T-helper 17 cell (primary cell): ENCODE results near the gene SPATA6L. TPM values are rescaled to one million over a fixed set of nuclear protein-coding genes. Genes with fewer than 3 reads are reported as not detected.

Experiments
- ATAC-seq: fragments of 150-1000 bp; cut with Tn5 transposase; 2 replicates; pipeline ENCODE4 v1.10.0; 2021; ENCODE audit warnings: mild to moderate bottlenecking, moderate library complexity
- DNase-seq, 3 donors: peaks; one replicate each; pipeline versions ENCODE4 v3.0.0 to v3.0.0-alpha.2; 2020 to 2021
- H3K9me3 ChIP-seq: one replicate; pipeline ENCODE4 v1.7.0; 2013; ENCODE audit warnings: low read length, mild to moderate bottlenecking; ENCODE audit not compliant: control insufficient read depth, poor library complexity, severe bottlenecking
- H3K27ac Mint-ChIP-seq: one replicate; pipeline ENCODE4 v1.8.0; 2022; ENCODE audit warnings: mild to moderate bottlenecking, moderate library complexity, mixed read lengths
- H3K27me3 Mint-ChIP-seq: one replicate; pipeline ENCODE4 v1.8.0; 2022; ENCODE audit warnings: mixed read lengths
- H3K36me3 Mint-ChIP-seq: one replicate; pipeline ENCODE4 v1.8.0; 2022; ENCODE audit warnings: low read depth, mixed read lengths
- H3K4me1 Mint-ChIP-seq: one replicate; pipeline ENCODE4 v1.8.0; 2022; ENCODE audit warnings: mild to moderate bottlenecking, mixed read lengths
- H3K4me3 Mint-ChIP-seq: one replicate; pipeline ENCODE4 v1.8.0; 2022; ENCODE audit warnings: mild to moderate bottlenecking, moderate library complexity, mixed read lengths
- total RNA-seq, 4 donors: library from RNA in 2 of 4; stranded (reverse) in 2 of 4; gene quantifications; one replicate each; pipeline ENCODE4 v1.2.3 and lab custom pipeline; 2022 to 2026

SPATA6L gene
- total RNA-seq, 2 donors from 2014 or later: 5.7 to 9.2 TPM

DNA sequence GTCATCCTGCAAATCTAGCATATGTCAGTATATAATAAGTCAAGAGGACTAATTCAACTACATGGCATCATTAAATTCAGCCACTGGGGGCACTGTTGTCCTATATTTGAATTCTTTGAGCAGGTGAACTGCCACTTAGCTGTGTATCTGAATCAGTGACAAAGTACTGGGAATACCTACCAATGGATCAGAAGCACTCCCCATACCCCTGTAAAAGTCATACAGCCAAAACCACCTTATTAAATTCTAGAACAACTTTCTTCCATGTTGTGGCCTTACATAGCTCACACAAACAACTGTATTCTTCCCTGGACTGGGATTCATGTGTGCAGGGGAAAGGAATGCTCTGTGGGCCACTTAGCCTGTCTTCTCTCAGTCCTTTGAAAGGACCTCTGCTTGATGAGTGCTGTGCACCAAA, 61.6 kb downstream of the SPATA6L start:
- DNase-seq (peak; percentile 16 to 58 (median 26)), ATAC-seq (peak; percentile 79)
- H3K4me3 Mint-ChIP-seq: no peak overlapping the region
- H3K9me3 ChIP-seq: no peaks in the 10 kb centered on the region
- H3K27ac Mint-ChIP-seq: peak overlapping the region; percentile 19
- H3K36me3 Mint-ChIP-seq: peaks cover 2% of the 10 kb centered on the region
- peaks cover 22% of the 10 kb centered on the region for H3K4me1 Mint-ChIP-seq
- no peaks in the 10 kb centered on the region for H3K27me3 Mint-ChIP-seq

DNA sequence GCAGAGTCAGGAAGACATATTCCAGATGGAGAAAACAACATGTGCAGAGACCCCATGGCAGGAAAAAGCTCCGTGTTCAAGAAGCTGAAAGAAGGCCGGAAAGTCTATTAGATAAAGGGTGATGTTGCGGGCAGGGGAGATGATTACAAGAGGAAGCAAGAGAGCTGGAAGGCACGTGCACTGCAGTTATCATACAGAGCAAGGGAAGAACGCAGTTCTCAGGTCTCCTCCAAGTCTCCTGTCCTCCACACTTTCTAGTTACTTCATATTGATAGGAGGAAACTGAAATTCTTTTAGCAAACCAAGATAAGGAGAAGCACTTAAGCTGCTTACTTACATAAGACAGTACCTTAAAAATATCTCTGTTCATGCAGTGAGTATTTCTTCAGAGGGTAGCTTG, 62.5 kb downstream of the SPATA6L start:
- no peak overlapping the region for H3K27ac Mint-ChIP-seq

DNA sequence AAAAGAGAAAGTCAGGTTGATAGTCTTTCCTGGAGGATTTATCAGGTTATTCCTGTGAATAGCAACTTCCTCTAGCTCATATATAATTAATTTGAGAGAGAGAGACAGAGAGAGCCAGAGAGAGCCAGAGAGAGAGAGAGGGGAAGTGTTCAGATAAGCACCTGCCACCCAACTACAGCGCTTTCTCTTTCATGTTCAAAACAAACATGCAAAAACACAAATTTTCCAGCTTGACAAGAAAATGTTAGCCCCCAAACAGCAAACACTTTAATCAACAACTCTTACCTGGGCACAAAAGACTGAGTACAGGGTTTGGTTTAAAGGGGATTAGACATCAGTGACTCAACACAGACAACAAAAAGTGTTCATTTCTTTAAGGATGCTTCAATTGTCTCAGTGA, 65.9 kb downstream of the SPATA6L start:
- H3K4me3 Mint-ChIP-seq: no peak overlapping the region
- H3K36me3 Mint-ChIP-seq: peaks cover 3% of the 10 kb centered on the region
- H3K9me3 ChIP-seq: no peaks in the 10 kb centered on the region
- H3K27ac Mint-ChIP-seq: peak overlapping the region; percentile 27
- no peak for ATAC-seq
- DNase-seq: no peak
- peaks cover 36% of the 10 kb centered on the region for H3K4me1 Mint-ChIP-seq
- no peaks in the 10 kb centered on the region for H3K27me3 Mint-ChIP-seq

More for the DNA sequence above, 62.5 kb downstream of the SPATA6L start:
- H3K4me1 Mint-ChIP-seq: peaks cover 22% of the 10 kb centered on the region
- H3K27me3 Mint-ChIP-seq: no peaks in the 10 kb centered on the region
- H3K4me3 Mint-ChIP-seq: no peak overlapping the region
- H3K9me3 ChIP-seq: no peaks in the 10 kb centered on the region
- DNase-seq: no peak
- no peak for ATAC-seq
- H3K36me3 Mint-ChIP-seq: peaks cover 2% of the 10 kb centered on the region

DNA sequence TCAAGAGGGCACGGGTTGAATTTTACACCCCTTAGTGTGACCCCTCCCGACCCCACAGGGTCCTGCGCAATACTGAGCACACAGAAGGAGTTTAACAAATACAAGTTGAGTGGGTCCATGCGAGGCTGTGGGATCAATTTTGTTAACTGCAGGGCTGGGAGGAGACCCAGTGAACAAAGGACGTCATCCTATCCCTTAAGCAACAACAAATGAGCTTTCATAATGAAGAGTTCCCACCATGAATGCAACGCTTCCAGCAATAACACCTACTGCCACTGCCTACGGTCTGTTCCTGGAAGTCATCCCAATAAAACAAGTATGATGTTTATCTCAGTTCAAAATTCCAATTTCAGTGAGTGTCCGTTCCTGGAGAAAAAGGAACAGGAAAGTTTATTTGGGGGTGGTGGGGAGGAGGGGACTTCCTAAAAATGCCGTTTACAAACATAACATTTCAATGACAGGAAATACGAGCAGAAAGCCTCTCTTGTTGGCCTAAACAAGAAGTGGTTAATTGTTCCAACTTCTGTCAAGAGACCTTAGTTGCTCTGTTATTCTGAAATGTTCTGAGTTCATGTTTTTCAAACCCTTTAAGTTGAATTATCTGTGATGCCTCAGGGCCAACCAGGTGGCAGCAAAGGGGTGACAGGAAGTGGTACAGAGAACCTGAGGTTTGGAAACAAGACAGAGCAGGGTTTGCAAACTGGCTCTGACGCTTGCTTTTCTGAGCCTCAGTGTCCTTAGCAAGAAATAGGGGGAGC, 69.9 kb downstream of the SPATA6L start:
- Mint-ChIP-seq H3K4me1 (peaks cover 42% of the 10 kb centered on the region), H3K36me3 (peaks cover 10% of the 10 kb centered on the region), H3K27ac (peak overlapping the region; percentile 86), H3K27me3 (no peaks in the 10 kb centered on the region), H3K4me3 (peak overlapping the region; percentile 51)
- ATAC-seq: peak; percentile 95
- no peaks in the 10 kb centered on the region for H3K9me3 ChIP-seq
- peak in 2 of 3 donors; percentile 14 to 17 for DNase-seq

DNA sequence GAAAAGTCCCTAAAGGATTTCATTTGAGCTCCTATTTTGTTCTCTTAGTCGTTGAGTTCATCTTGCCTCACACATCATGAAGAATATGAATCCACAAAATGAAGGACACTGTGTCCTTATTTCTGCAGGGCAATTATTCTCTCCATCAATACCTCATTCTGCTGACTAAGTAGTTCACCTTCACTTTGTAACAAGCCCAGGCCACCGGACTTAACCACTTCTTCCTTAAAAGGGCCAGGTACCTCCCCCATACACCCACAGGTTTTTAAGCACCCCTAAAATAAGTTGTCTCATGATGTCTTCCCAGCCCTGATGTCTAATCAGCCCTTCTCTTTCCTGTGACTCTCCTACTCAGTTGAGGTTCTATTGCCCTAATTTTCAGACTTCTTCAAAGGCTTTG, 71.3 kb downstream of the SPATA6L start:
- peak overlapping the region; percentile 5 for H3K4me3 Mint-ChIP-seq
- no peak for DNase-seq
- H3K27ac Mint-ChIP-seq: peak overlapping the region; percentile 86
- H3K9me3 ChIP-seq: no peaks in the 10 kb centered on the region
- H3K27me3 Mint-ChIP-seq: no peaks in the 10 kb centered on the region
- ATAC-seq: no peak
- peaks cover 30% of the 10 kb centered on the region for H3K4me1 Mint-ChIP-seq
- H3K36me3 Mint-ChIP-seq: peaks cover 10% of the 10 kb centered on the region

DNA sequence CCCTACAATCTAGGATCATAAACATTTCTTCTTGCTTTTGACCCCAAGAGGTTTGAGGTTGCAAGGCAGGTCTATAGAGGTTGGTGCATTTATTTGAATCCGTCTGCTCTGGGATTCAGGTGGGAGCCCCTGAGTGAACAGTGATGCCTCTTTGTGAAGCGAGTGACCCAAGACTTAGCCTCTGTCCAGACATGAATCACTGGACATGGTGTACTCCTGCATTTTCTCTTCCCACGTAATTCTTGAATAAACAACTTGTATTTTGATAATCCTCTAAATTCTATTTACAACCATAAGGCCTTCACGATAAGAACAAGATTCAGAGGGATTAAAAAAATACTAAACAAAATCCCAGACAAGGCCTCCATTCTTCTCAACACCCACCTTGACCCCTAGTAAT, 71.7 kb downstream of the SPATA6L start:
- no peak for ATAC-seq
- Mint-ChIP-seq H3K36me3 (peaks cover 10% of the 10 kb centered on the region), H3K27ac (peak overlapping the region; percentile 86), H3K4me3 (no peak overlapping the region), H3K4me1 (peaks cover 27% of the 10 kb centered on the region), H3K27me3 (no peaks in the 10 kb centered on the region)
- H3K9me3 ChIP-seq: no peaks in the 10 kb centered on the region
- DNase-seq: no peak

DNA sequence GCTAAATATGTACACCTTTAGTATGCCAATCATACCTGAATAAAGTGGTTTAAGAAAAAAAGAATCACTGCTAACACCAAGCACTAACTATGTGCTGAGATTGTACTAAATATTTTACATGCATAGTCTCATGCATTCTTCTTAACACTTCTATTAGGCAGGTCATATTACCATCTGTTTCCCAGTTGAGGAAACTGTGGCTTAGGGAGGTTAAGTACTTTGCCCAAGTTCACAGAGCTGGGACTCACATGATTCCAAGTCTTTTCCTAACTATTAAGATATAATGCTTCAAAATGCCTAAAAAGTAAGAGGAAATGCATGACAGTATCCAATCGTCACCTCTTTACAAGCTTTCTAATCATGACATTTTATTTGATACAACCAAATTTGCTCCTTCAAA, 73.4 kb downstream of the SPATA6L start:
- no peaks in the 10 kb centered on the region for H3K9me3 ChIP-seq
- ATAC-seq: no peak
- Mint-ChIP-seq H3K27ac (no peak overlapping the region), H3K36me3 (peaks cover 10% of the 10 kb centered on the region), H3K4me3 (no peak overlapping the region), H3K4me1 (peaks cover 27% of the 10 kb centered on the region), H3K27me3 (no peaks in the 10 kb centered on the region)
- no peak for DNase-seq

DNA sequence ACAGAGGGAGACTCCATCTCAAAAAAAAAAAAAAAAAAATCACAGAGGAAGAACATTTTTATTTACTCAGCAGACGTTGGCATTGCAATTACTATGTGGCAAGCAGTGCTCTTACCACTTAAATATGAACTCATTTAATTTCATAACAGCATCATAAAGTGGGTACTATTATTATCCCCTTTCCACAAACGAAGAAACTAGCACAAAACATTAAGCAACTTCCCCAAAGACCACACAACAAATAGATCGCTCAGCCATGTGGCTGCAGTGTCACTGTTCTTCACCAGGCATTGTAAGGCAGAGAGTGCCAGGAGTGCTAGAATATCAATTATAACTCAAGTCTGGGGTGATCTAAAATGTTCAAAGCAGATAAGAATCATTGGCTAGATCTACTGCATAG, 74.0 kb downstream of the SPATA6L start:
- ATAC-seq (no peak), DNase-seq (no peak)
- H3K4me1 Mint-ChIP-seq: peaks cover 27% of the 10 kb centered on the region
- H3K36me3 Mint-ChIP-seq: peaks cover 10% of the 10 kb centered on the region
- H3K9me3 ChIP-seq: no peaks in the 10 kb centered on the region
- no peak overlapping the region for H3K27ac Mint-ChIP-seq
- H3K4me3 Mint-ChIP-seq: no peak overlapping the region
- H3K27me3 Mint-ChIP-seq: no peaks in the 10 kb centered on the region

DNA sequence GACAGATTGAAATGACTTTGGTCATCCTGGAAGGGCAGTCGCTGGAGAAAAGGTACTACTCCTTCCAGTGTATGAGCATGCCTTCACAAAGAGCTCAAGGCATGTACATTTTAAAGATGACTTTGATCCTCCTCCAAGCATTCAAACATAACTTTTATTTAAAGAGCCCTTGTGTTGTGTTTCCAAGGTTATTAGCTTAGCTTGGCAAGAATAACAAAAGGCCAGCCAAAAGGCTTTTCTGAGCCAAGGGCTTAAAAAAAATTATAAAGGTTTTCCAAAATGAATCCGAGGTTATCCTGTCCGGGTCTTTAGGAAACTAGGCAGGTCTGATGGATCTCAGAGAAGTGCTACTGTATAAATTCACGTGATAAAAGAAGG, 75.2 kb downstream of the SPATA6L start:
- Mint-ChIP-seq H3K27me3 (no peaks in the 10 kb centered on the region), H3K36me3 (peaks cover 10% of the 10 kb centered on the region), H3K27ac (no peak overlapping the region), H3K4me1 (peaks cover 18% of the 10 kb centered on the region), H3K4me3 (no peak overlapping the region)
- no peak for ATAC-seq
- H3K9me3 ChIP-seq: no peaks in the 10 kb centered on the region
- DNase-seq: no peak

DNA sequence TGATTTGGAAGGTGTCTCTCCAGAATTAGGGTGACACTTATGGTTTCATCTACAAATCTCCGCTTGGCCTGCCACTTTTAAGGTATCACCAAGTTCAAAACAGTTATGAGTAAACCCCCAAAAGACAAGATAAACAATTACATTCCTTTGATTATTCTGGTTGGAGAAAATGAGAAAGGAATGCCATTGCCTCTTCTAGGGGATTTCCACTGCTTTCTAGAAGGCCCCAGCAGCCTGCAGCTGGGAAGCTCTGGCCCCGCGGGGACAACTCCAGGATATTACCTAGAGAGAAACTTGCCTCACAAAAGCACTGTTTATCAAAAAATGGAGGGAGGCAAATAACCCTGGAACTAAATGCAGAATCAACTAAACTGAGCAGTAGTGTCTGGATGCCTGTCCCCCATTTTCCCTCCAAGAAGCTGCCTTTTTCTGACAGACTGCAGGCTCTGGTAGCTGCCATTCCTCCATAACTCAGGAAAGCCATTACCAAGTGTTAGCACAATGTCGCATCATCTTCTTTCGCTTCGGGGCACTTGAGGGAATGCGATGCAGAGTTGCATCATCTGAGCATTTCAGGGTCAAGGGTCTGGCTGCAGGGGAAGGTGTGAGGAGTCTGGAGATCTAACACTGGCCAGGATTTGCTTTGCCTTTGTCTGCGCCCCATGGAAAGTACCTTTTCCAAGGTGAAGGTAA, 75.7 kb downstream of the SPATA6L start:
- Mint-ChIP-seq H3K36me3 (peaks cover 10% of the 10 kb centered on the region), H3K27ac (no peak overlapping the region), H3K4me1 (peaks cover 15% of the 10 kb centered on the region), H3K27me3 (no peaks in the 10 kb centered on the region), H3K4me3 (no peak overlapping the region)
- no peak for ATAC-seq
- DNase-seq: no peak
- H3K9me3 ChIP-seq: no peaks in the 10 kb centered on the region

DNA sequence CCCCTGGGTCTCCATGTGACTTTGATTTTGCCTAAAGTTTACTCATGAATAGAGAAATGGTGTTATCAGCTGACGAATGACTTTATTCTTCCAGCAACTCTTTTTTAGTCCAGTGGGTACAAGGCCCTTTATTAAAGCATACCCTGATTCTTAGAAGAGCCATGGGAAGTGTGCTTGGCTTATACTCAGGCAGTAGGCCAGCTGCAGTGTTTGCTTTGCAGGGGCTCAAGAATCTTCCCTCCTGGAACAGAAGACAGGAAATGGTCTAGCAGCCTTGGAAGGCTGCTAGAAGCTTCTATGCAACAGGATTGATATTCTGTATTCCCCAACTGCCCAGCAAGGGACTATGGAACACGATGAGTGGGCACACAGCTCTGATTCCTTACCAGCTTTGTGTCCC, 77.6 kb downstream of the SPATA6L start:
- Mint-ChIP-seq H3K36me3 (peaks cover 2% of the 10 kb centered on the region), H3K27me3 (no peaks in the 10 kb centered on the region), H3K4me1 (peaks cover 4% of the 10 kb centered on the region), H3K27ac (no peak overlapping the region), H3K4me3 (no peak overlapping the region)
- ATAC-seq (no peak), DNase-seq (no peak)
- H3K9me3 ChIP-seq: no peaks in the 10 kb centered on the region

DNA sequence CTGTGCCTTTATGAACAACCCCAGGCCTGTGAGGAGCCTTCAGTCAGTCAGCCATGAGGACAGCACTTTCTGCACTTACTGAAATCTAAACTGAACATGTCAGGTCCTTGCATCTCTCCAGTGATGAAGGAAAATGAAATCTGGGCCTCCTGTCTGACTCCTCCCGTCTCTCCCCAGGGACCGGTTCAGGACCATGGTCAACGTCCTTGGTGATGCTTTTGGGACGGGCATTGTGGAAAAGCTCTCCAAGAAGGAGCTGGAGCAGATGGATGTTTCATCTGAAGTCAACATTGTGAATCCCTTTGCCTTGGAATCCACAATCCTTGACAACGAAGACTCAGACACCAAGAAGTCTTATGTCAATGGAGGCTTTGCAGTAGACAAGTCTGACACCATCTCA, 81.1 kb downstream of the SPATA6L start:
- no peak for ATAC-seq
- peaks cover 9% of the 10 kb centered on the region for H3K27me3 Mint-ChIP-seq
- no peaks in the 10 kb centered on the region for H3K4me1 Mint-ChIP-seq
- H3K36me3 Mint-ChIP-seq: peaks cover 2% of the 10 kb centered on the region
- DNase-seq: no peak
- H3K4me3 Mint-ChIP-seq: no peak overlapping the region
- H3K27ac Mint-ChIP-seq: no peak overlapping the region
- H3K9me3 ChIP-seq: no peaks in the 10 kb centered on the region

DNA sequence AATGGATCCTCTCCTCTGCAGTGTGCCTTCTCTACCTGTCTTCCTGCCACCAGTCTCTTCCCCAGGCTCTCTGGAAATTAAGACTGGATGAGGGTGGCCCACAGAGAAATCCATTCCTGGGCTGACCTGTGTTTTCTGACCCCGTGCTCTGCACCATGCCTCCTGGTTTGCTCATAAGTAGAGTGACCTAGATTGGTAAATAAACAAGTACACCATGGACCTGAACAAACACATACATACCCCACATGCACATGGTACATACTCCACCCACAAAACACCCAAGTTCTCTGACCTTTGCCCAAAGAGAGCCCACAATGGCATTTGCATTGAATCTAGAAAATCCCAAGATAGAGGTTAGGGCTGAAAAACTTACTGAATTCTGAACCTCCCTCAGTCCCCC, 81.6 kb downstream of the SPATA6L start:
- no peaks in the 10 kb centered on the region for H3K4me1 Mint-ChIP-seq
- H3K9me3 ChIP-seq: no peaks in the 10 kb centered on the region
- H3K27me3 Mint-ChIP-seq: peaks cover 9% of the 10 kb centered on the region
- H3K36me3 Mint-ChIP-seq: peaks cover 2% of the 10 kb centered on the region
- no peak overlapping the region for H3K27ac Mint-ChIP-seq
- no peak overlapping the region for H3K4me3 Mint-ChIP-seq
- no peak for ATAC-seq
- DNase-seq: no peak

DNA sequence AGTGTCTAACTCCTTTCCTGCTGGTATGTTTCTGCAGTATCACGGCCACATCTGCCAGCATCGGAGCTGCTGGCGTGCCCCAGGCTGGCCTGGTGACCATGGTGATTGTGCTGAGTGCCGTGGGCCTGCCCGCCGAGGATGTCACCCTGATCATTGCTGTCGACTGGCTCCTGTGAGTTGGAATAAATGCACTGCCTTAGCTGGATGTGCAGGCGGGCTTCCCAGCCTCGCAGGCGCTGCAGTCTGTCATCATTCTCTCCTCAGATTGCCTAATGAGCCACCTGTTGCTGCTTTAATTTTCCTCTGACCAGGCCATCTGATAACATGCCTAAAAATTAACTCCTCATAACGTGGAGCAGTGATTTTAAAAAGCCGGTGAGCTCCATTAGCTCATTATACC, 83.3 kb downstream of the SPATA6L start:
- H3K27ac Mint-ChIP-seq: no peak overlapping the region
- ATAC-seq (no peak), DNase-seq (no peak)
- H3K27me3 Mint-ChIP-seq: peaks cover 9% of the 10 kb centered on the region
- H3K36me3 Mint-ChIP-seq: peaks cover 2% of the 10 kb centered on the region
- H3K4me3 Mint-ChIP-seq: no peak overlapping the region
- no peaks in the 10 kb centered on the region for H3K9me3 ChIP-seq
- no peaks in the 10 kb centered on the region for H3K4me1 Mint-ChIP-seq
